ENCODE results near the gene KRT86.
"Not testable (repeated sequence)": the region's sequence is repeated elsewhere in the genome, so short reads cannot be mapped to it uniquely, and the experiment has no call there.

The KRT86 gene

DNA sequence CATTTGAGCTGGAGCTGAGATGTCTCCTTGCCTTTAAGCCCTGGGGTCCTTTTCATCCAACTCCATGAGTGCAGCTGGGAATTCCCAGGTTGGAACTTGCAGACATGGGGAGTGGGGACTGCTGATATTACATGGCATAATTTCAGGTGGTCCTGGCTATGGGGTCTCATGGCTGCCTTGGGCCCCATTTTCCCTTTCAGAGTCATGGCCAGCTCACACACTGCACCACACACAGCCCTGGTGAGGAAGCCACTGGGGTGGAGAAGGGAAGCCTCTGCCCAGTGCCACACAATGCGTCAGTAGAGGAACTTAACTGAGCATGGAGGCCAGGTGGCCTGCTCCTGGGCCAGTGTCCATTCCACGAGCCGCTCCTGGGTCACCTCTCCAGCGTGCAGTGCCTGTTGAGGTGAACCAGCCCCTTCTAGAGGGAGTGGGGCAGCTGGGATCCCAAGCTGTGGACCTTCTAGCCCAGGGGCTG lies 17.3 kb upstream of the KRT86 start:
- Histone ChIP-seq H4K20me1 (ENCODE audit: insufficient read depth, low read length) (no peaks in the 10 kb centered on the region), H2AFZ (ENCODE audit: low read depth, low read length) (no peak overlapping the region), H3K9me3 (ENCODE audit: insufficient read depth, low read length) (no peaks in the 10 kb centered on the region), H3K9ac (ENCODE audit: low read length) (no peak overlapping the region), H3K4me3 (ENCODE audit: low read length) (no peak overlapping the region), H3K36me3 (replicated peaks; ENCODE audit: low read depth, low read length) (no peaks in the 10 kb centered on the region), H3K27ac (ENCODE audit: low read length) (no peak overlapping the region), H3K79me2 (ENCODE audit: low read length) (no peaks in the 10 kb centered on the region), H3K4me1 (ENCODE audit: low read length) (no peaks in the 10 kb centered on the region), H3K4me2 (ENCODE audit: low read length) (no peak overlapping the region), H3K27me3 (ENCODE audit: low read depth, low read length) (no peaks in the 10 kb centered on the region)
- TF ChIP-seq EZH2phosphoT487 (IDR thresholded peaks at IDR 0.05; ENCODE audit: low read depth) = no peak
- TF ChIP-seq, protein P1, sequence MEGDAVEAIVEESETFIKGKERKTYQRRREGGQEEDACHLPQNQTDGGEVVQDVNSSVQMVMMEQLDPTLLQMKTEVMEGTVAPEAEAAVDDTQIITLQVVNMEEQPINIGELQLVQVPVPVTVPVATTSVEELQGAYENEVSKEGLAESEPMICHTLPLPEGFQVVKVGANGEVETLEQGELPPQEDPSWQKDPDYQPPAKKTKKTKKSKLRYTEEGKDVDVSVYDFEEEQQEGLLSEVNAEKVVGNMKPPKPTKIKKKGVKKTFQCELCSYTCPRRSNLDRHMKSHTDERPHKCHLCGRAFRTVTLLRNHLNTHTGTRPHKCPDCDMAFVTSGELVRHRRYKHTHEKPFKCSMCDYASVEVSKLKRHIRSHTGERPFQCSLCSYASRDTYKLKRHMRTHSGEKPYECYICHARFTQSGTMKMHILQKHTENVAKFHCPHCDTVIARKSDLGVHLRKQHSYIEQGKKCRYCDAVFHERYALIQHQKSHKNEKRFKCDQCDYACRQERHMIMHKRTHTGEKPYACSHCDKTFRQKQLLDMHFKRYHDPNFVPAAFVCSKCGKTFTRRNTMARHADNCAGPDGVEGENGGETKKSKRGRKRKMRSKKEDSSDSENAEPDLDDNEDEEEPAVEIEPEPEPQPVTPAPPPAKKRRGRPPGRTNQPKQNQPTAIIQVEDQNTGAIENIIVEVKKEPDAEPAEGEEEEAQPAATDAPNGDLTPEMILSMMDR (IDR thresholded peaks at IDR 0.05; ENCODE audit: low read depth, low read length) = no peak

DNA sequence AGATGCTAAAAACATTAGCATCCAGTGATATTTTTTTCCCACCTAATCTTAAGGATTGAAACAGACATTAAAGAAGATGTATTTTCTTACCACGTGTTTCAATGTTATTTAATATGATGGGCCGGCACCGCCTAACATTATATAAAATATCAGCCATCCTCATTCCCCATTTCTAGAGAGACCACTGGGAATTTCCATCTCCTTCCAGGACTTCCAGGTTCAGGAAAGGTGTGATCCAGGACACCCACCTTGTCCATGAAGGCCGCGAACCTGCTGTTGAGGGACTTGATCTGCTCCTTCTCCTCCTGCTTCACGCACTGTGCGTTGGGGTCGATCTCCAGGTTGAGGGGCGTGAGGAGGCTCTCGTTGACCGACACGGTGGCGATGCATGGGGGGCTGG lies 16.5 kb upstream of the KRT86 start:
- not testable (repeated sequence) for H3K9me3 ChIP-seq (ENCODE audit: insufficient read depth, low read length); H4K20me1 ChIP-seq (ENCODE audit: insufficient read depth, low read length); H3K4me1 ChIP-seq (ENCODE audit: low read length); H3K27ac ChIP-seq (ENCODE audit: low read length); H3K9ac ChIP-seq (ENCODE audit: low read length); H2AFZ ChIP-seq (ENCODE audit: low read depth, low read length); H3K36me3 ChIP-seq (replicated peaks; ENCODE audit: low read depth, low read length); H3K79me2 ChIP-seq (ENCODE audit: low read length); H3K4me3 ChIP-seq (ENCODE audit: low read length); H3K27me3 ChIP-seq (ENCODE audit: low read depth, low read length); H3K4me2 ChIP-seq (ENCODE audit: low read length)

DNA sequence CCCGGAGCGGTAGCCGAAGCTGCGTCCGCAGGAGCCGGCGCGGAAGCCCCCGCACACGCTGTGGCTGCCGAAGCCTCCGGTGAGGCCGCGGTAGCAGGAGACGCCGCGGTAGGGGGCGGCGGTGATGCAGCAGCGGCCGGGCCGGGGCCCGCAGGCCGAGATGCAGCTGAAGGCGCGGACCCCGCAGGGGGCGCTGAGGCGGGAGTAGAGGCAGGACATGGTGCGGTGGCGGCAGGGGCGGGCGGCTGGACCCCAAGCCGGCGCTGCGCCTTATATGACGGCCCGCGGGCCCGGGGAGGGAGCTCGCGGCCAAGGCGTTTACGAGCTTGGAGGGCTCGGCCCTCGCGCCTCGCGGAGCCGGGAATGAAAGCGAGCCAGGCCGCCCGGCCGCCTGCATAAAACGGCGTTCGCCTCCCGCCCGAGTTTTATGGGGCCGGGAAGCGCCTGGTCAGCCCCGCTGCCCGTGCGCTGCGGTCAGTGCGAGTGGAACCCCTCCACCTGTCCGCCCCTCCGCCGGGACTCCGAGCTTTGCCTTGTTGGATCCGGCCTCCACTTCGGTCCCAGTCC lies 16.0 kb upstream of the KRT86 start:
- Histone ChIP-seq H3K79me2 (ENCODE audit: low read length) (no peaks in the 10 kb centered on the region), H3K9ac (ENCODE audit: low read length) (no peak overlapping the region)

GRCh38 chr12:52259657-52260243 lies 14.7 kb upstream of the KRT86 start:
- Histone ChIP-seq H3K27ac (ENCODE audit: low read length) (no peak overlapping the region), H3K4me2 (ENCODE audit: low read length) (no peak overlapping the region), H4K20me1 (ENCODE audit: insufficient read depth, low read length) (no peaks in the 10 kb centered on the region), H3K79me2 (ENCODE audit: low read length) (no peaks in the 10 kb centered on the region), H3K9me3 (ENCODE audit: insufficient read depth, low read length) (no peaks in the 10 kb centered on the region), H3K27me3 (ENCODE audit: low read depth, low read length) (no peaks in the 10 kb centered on the region), H2AFZ (ENCODE audit: low read depth, low read length) (no peak overlapping the region), H3K9ac (ENCODE audit: low read length) (no peak overlapping the region), H3K36me3 (replicated peaks; ENCODE audit: low read depth, low read length) (no peaks in the 10 kb centered on the region), H3K4me1 (ENCODE audit: low read length) (no peaks in the 10 kb centered on the region), H3K4me3 (ENCODE audit: low read length) (no peak overlapping the region)
- no peak for TF ChIP-seq EZH2phosphoT487 (IDR thresholded peaks at IDR 0.05; ENCODE audit: low read depth)
- TF ChIP-seq, protein P1 (IDR thresholded peaks at IDR 0.05; ENCODE audit: low read depth, low read length) = no peak

More for the DNA sequence above, 16.0 kb upstream of the KRT86 start:
- H3K36me3 ChIP-seq (replicated peaks; ENCODE audit: low read depth, low read length) = no peaks in the 10 kb centered on the region
- no peaks in the 10 kb centered on the region for H4K20me1 ChIP-seq (ENCODE audit: insufficient read depth, low read length)
- H3K27ac ChIP-seq (ENCODE audit: low read length) = no peak overlapping the region
- no peaks in the 10 kb centered on the region for H3K4me1 ChIP-seq (ENCODE audit: low read length)
- H2AFZ ChIP-seq (ENCODE audit: low read depth, low read length) = no peak overlapping the region
- no peak overlapping the region for H3K4me2 ChIP-seq (ENCODE audit: low read length)
- TF ChIP-seq EZH2phosphoT487 (IDR thresholded peaks at IDR 0.05; ENCODE audit: low read depth) = no peak
- TF ChIP-seq, protein P1 (IDR thresholded peaks at IDR 0.05; ENCODE audit: low read depth, low read length) = no peak
- H3K9me3 ChIP-seq (ENCODE audit: insufficient read depth, low read length) = no peaks in the 10 kb centered on the region
- no peak overlapping the region for H3K4me3 ChIP-seq (ENCODE audit: low read length)
- H3K27me3 ChIP-seq (ENCODE audit: low read depth, low read length) = no peaks in the 10 kb centered on the region

Data from OCI-LY3 (cell line).